Right lobe of liver (tissue), 6 donors: ENCODE data around the gene NKAIN4. TPM values are rescaled to one million over a fixed set of nuclear protein-coding genes. Genes with fewer than 3 reads are reported as not detected.

Experiments used
- ATAC-seq, 4 donors: fragments of 200-7000 bp; cut with Tn5 transposase; one replicate each; pipeline ENCODE4 v1.9.1; 2020; ENCODE audit warnings: mild to moderate bottlenecking in 4 of 4, moderate library complexity in 4 of 4
- DNase-seq, 3 donors: peaks; one replicate each; pipeline ENCODE4 v3.0.0-alpha.2; 2020
- H3K27ac ChIP-seq, 3 donors: fragments of 200-600 bp; one replicate each; pipeline ENCODE4 v1.8.0; 2022
- H3K27me3 ChIP-seq, 2 donors: fragments of 200-600 bp; one replicate each; pipeline ENCODE4 v1.8.0; 2022
- H3K36me3 ChIP-seq, 4 donors: fragments of 200-600 bp; sonication (generic) in 1 of 4; one replicate each; pipeline versions ENCODE4 v1.5.1 to v1.8.0; 2017 to 2022; ENCODE audit warnings: control low read depth in 1 of 4
- H3K4me1 ChIP-seq, 4 donors: fragments of 200-600 bp; sonication (generic) in 1 of 4; one replicate each; pipeline versions ENCODE4 v1.5.1 to v1.8.0; 2017 to 2022; ENCODE audit warnings: control low read depth in 1 of 4
- H3K4me3 ChIP-seq, 3 donors: fragments of 200-600 bp; one replicate each; pipeline ENCODE4 v1.8.0; 2022
- H3K9me3 ChIP-seq, 4 donors: fragments of 200-600 bp; sonication (generic) in 1 of 4; one replicate each; pipeline versions ENCODE4 v1.5.1 to v1.8.0; 2017 to 2022; ENCODE audit warnings: control low read depth in 1 of 4
- CTCF ChIP-seq, 4 donors: fragments of 200-600 bp in 3 of 4; fragments of 450-650 bp in 1 of 4; IDR thresholded peaks; one replicate each; pipeline versions ENCODE4 v1.5.1 to v1.8.0; 2016 to 2022; ENCODE audit warnings: antibody characterized with exemption in 4 of 4, mild to moderate bottlenecking in 2 of 4
- POLR2A ChIP-seq: fragments of 450-650 bp; IDR thresholded peaks from one replicate; pipeline ENCODE4 v1.6.1; 2017; ENCODE audit warnings: antibody characterized with exemption, mild to moderate bottlenecking
- WGBS: methylation state at CpG from one replicate; pipeline ENCODE4 v1.1.6; 2018; ENCODE audit warnings: low coverage, low lambda C conversion rate; ENCODE audit not compliant: insufficient coverage; ENCODE audit errors: missing lambda C conversion rate; 5-methylcytosine and 5-hydroxymethylcytosine counted together
- intact Hi-C, 2 donors: fragments of 100-400 bp; cut with DNase I; formaldehyde crosslinking; loops; one replicate each; pipeline versions ENCODE4 v1.11.2 to v1.14.1; 2022
- total RNA-seq, 6 experiments: library from RNA; depleted of rRNA in 2 of 6; stranded (reverse); fragments of >200 nt in 2 of 6; fragmentation: NEBNext Ultra II Directional in 3 of 6; extraction: Animal tissue kit (Norgen Biotek cat#: 25700) in 3 of 6; gene quantifications; one replicate each; pipeline versions ENCODE4 v1.1.0 to v1.2.4, GENCODE V29; 2016 to 2023
- donor health status: DM: no; HTN: yes; CAD: no.
- donor health status: DM: no; HTN: no; CAD: no.
- donor health status: DM: no; HTN: no; CAD: no.
- donor health status: DM: no; HTN: yes; CAD: no.
- donor health status: DM: no; HTN: yes; CAD: no.

Gene NKAIN4
- total RNA-seq, 6 experiments from 2014 or later: not detected

GRCh38 chr20:63290677-63291472, 36.6 kb upstream of the NKAIN4 start:
- WGBS: 4% methylated on average over 5 of the region's 26 CpGs
- H3K4me1 ChIP-seq: no peaks in the 10 kb centered on the region
- peaks cover 0 to 1% (median 0%) of the 10 kb centered on the region in 4 donors for H3K36me3 ChIP-seq
- no peaks in the 10 kb centered on the region for H3K9me3 ChIP-seq
- peak; percentile 63 to 72 (median 64) for ATAC-seq
- intact Hi-C loops: no loop called here
- no peak overlapping the region for H3K27ac ChIP-seq
- TF ChIP-seq CTCF (IDR thresholded peaks at IDR 0.05): peak; percentile 61 to 62 (median 62)
- TF ChIP-seq POLR2A: no peak
- DNase-seq: peak in 1 of 3 donors; percentile 55
- no peaks in the 10 kb centered on the region for H3K27me3 ChIP-seq
- no peak overlapping the region for H3K4me3 ChIP-seq

GRCh38 chr20:63290136-63290676, 35.9 kb upstream of the NKAIN4 start:
- H3K9me3 ChIP-seq: no peaks in the 10 kb centered on the region
- H3K27me3 ChIP-seq: no peaks in the 10 kb centered on the region
- no peak overlapping the region for H3K27ac ChIP-seq
- no peak for TF ChIP-seq POLR2A
- TF ChIP-seq CTCF (IDR thresholded peaks at IDR 0.05): no peak
- H3K4me1 ChIP-seq: no peaks in the 10 kb centered on the region
- H3K4me3 ChIP-seq: no peak overlapping the region
- peaks cover 0 to 2% (median 0%) of the 10 kb centered on the region in 4 donors for H3K36me3 ChIP-seq
- DNase-seq: no peak
- intact Hi-C loops: no loop called here
- ATAC-seq: peak in 2 of 4 donors; percentile 4 to 17
- no CpG with 5 or more reads among the region's 17 CpGs for WGBS

- intact Hi-C loops: no loop called here
- ATAC-seq (no peak), DNase-seq (no peak)
- TF ChIP-seq POLR2A (no peak), CTCF (IDR thresholded peaks at IDR 0.05) (no peak)
- no peak overlapping the region for H3K4me3 ChIP-seq
- H3K9me3 ChIP-seq: no peaks in the 10 kb centered on the region
- 85% methylated on average over 9 of the region's 25 CpGs for WGBS
- H3K4me1 ChIP-seq: no peaks in the 10 kb centered on the region
- peaks cover 0 to 2% (median 0%) of the 10 kb centered on the region in 4 donors for H3K36me3 ChIP-seq
- no peak overlapping the region for H3K27ac ChIP-seq
- H3K27me3 ChIP-seq: no peaks in the 10 kb centered on the region
Measured at GRCh38 chr20:63289311-63290135, 35.3 kb upstream of the NKAIN4 start.

GRCh38 chr20:63288581-63289251, 34.5 kb upstream of the NKAIN4 start:
- intact Hi-C loops: no loop called here
- Histone ChIP-seq H3K9me3 (no peaks in the 10 kb centered on the region), H3K27ac (no peak overlapping the region), H3K27me3 (no peaks in the 10 kb centered on the region), H3K4me1 (no peaks in the 10 kb centered on the region), H3K36me3 (peaks cover 0 to 2% (median 0%) of the 10 kb centered on the region in 4 donors), H3K4me3 (no peak overlapping the region)
- DNase-seq (no peak), ATAC-seq (no peak)
- no peak for TF ChIP-seq POLR2A
- TF ChIP-seq CTCF (IDR thresholded peaks at IDR 0.05): no peak
- 85% methylated on average over 5 of the region's 28 CpGs for WGBS
